NCI-H446 treated with DMSO at 0.1 percent for 48 hours (cell line): ENCODE results near the gene KIAA1671.

Source experiments
- DNase-seq: peaks from one replicate; lab custom pipeline; 2025; lab: John Stamatoyannopoulos, UW

KIAA1671 gene

GRCh38 chr22:25114369-25115362 is 162.2 kb downstream of the KIAA1671 start:
- DNase-seq, result no peak

GRCh38 chr22:25119609-25120008 is 167.1 kb downstream of the KIAA1671 start:
- DNase-seq, result no peak

GRCh38 chr22:25120093-25120561 is 167.6 kb downstream of the KIAA1671 start:
- no peak for DNase-seq

GRCh38 chr22:25120761-25121212 is 168.3 kb downstream of the KIAA1671 start:
- DNase-seq, result no peak

- no peak for DNase-seq
Measured at GRCh38 chr22:25122136-25122764, 169.7 kb downstream of the KIAA1671 start.

- DNase-seq, result no peak
Measured at GRCh38 chr22:25123677-25124076, 171.2 kb downstream of the KIAA1671 start.

GRCh38 chr22:25125693-25126357 is 173.3 kb downstream of the KIAA1671 start:
- no peak for DNase-seq

GRCh38 chr22:25126510-25126909 is 174.0 kb downstream of the KIAA1671 start:
- DNase-seq, result no peak

GRCh38 chr22:25127318-25127717 is 174.8 kb downstream of the KIAA1671 start:
- no peak for DNase-seq

GRCh38 chr22:25130462-25130861 is 177.9 kb downstream of the KIAA1671 start:
- DNase-seq, result no peak

GRCh38 chr22:25131198-25131887 is 178.8 kb downstream of the KIAA1671 start:
- DNase-seq, result no peak

- DNase-seq, result no peak
Measured at GRCh38 chr22:25134028-25134427, 181.5 kb downstream of the KIAA1671 start.

GRCh38 chr22:25134451-25134850 is 181.9 kb downstream of the KIAA1671 start:
- no peak for DNase-seq

- DNase-seq, result no peak
Measured at GRCh38 chr22:25136953-25137576, 184.5 kb downstream of the KIAA1671 start.

- no peak for DNase-seq
Measured at GRCh38 chr22:25137577-25138525, 185.3 kb downstream of the KIAA1671 start.

GRCh38 chr22:25139062-25139461 is 186.5 kb downstream of the KIAA1671 start:
- no peak for DNase-seq

GRCh38 chr22:25142102-25142501 is 189.6 kb downstream of the KIAA1671 start:
- DNase-seq, result no peak

GRCh38 chr22:25143156-25144076 is 190.9 kb downstream of the KIAA1671 start:
- no peak for DNase-seq

- DNase-seq, result no peak
Measured at GRCh38 chr22:25144522-25144921, 192.0 kb downstream of the KIAA1671 start.
